ENCODE data around the gene ARHGAP10. TPM values are rescaled to one million over a fixed set of nuclear protein-coding genes. Genes with fewer than 3 reads are reported as not detected.
"Not testable (repeated sequence)": the region's sequence is repeated elsewhere in the genome, so short reads cannot be mapped to it uniquely, and the experiment has no call there.

ARHGAP10 gene
- total RNA-seq, 4 donors from 2014 or later = 131 to 217 (median 206) TPM

DNA sequence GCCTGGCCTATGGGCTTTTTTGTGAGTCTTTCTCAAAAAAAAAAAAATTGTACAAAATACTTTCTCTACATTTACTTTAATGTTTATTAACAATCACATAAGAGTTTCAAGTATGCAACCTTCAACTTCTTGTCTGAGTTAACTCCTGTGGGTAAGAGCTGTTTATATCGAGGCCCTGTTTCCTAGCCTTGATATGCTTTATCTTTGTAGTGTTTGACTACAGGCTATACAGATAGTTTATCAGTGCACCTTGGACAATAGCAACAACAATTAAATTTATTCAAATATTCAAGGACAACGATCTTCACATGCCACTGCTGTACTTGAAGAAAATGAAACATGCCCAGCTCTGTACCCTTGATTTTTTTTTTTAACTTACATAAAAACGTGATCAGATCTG lies 178.4 kb downstream of the ARHGAP10 start:
- H3K27ac ChIP-seq = no peak overlapping the region
- H3K27me3 ChIP-seq = no peaks in the 10 kb centered on the region
- H3K4me3 ChIP-seq = no peak overlapping the region
- no peak for TF ChIP-seq EP300 (IDR thresholded peaks at IDR 0.05)
- no peak for TF ChIP-seq POLR2A (IDR thresholded peaks at IDR 0.05)
- TF ChIP-seq, protein P1, sequence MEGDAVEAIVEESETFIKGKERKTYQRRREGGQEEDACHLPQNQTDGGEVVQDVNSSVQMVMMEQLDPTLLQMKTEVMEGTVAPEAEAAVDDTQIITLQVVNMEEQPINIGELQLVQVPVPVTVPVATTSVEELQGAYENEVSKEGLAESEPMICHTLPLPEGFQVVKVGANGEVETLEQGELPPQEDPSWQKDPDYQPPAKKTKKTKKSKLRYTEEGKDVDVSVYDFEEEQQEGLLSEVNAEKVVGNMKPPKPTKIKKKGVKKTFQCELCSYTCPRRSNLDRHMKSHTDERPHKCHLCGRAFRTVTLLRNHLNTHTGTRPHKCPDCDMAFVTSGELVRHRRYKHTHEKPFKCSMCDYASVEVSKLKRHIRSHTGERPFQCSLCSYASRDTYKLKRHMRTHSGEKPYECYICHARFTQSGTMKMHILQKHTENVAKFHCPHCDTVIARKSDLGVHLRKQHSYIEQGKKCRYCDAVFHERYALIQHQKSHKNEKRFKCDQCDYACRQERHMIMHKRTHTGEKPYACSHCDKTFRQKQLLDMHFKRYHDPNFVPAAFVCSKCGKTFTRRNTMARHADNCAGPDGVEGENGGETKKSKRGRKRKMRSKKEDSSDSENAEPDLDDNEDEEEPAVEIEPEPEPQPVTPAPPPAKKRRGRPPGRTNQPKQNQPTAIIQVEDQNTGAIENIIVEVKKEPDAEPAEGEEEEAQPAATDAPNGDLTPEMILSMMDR (IDR thresholded peaks at IDR 0.05) = no peak
- H3K9me3 ChIP-seq = no peaks in the 10 kb centered on the region
- no peak for DNase-seq (ENCODE audit: low spot score in 2 of 2)
- WGBS, 2 donors = 84 to 89% methylated on average over 3 of the region's 3 CpGs
- H3K36me3 ChIP-seq = peaks cover 0 to 83% (median 0%) of the 10 kb centered on the region in 3 donors
- H3K4me1 ChIP-seq = no peaks in the 10 kb centered on the region

DNA sequence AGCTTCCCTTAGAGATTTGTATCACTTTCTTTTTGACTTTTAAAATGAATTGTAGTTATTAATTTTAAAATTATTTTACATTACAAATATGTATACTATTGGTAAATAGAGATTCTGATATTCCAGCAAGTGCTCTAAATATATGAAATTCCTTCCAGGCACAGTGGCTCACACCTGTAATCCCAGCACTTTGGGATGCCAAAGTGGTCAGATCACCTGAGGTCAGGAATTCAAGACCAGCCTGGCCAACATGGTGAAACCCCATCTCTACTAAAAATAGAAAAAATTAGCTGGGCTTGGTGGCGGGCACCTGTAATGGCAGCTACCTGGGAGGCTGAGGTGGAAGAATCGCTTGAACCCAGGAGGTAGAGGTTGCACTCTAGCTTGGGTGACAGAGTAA lies 180.2 kb downstream of the ARHGAP10 start:
- not testable (repeated sequence) for H3K4me3 ChIP-seq; H3K9me3 ChIP-seq; H3K27ac ChIP-seq; H3K27me3 ChIP-seq; DNase-seq (ENCODE audit: low spot score in 2 of 2); H3K4me1 ChIP-seq
- H3K36me3 ChIP-seq = peaks cover 0 to 88% (median 0%) of the 10 kb centered on the region in 3 donors
- 95 to 100% methylated on average over 2 of the region's 2 CpGs for WGBS, 2 donors

- Histone ChIP-seq H3K4me1 (peaks cover 0 to 10% (median 0%) of the 10 kb centered on the region in 4 donors), H3K4me3 (no peak overlapping the region), H3K36me3 (peaks cover 0 to 81% (median 0%) of the 10 kb centered on the region in 3 donors), H3K9me3 (no peaks in the 10 kb centered on the region), H3K27ac (no peak overlapping the region), H3K27me3 (no peaks in the 10 kb centered on the region)
- WGBS, 2 donors = 91% methylated on average over 2 of the region's 2 CpGs
- no peak for DNase-seq (ENCODE audit: low spot score in 2 of 2)
- TF ChIP-seq, protein P1 (IDR thresholded peaks at IDR 0.05) = no peak
- TF ChIP-seq POLR2A (IDR thresholded peaks at IDR 0.05) = no peak
- no peak for TF ChIP-seq EP300 (IDR thresholded peaks at IDR 0.05)
Observed at GRCh38 chr4:147913137-147913536, 181.2 kb downstream of the ARHGAP10 start.

DNA sequence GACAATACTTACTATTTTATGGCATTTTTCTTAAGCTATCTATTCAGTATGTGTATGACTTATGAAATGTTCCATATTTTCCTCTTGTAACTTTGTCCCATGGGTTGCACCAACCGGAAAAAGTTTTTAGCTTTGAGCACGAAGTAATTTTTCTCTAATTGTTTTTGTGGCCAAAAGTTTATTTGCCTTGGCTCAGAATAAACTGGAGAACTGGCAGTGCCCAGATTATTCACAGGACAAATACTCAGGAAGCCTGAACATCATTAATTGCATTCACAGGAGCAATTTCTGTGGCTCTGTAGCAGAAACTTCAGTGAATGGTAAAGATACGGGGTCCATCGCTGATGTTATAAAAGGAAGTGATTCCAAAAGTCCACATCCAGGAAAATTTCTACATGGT lies 184.5 kb downstream of the ARHGAP10 start:
- Histone ChIP-seq H3K36me3 (peaks cover 0 to 68% (median 0%) of the 10 kb centered on the region in 3 donors), H3K9me3 (no peaks in the 10 kb centered on the region), H3K27me3 (no peaks in the 10 kb centered on the region), H3K27ac (no peak overlapping the region), H3K4me1 (peaks cover 0 to 10% (median 0%) of the 10 kb centered on the region in 4 donors), H3K4me3 (no peak overlapping the region)
- no peak for DNase-seq (ENCODE audit: low spot score in 2 of 2)
- TF ChIP-seq POLR2A (IDR thresholded peaks at IDR 0.05) (no peak), EP300 (IDR thresholded peaks at IDR 0.05) (peak in 1 of 2 donors; percentile 22)
- TF ChIP-seq, protein P1 (IDR thresholded peaks at IDR 0.05) = no peak
- WGBS, 2 donors = 64 to 72% methylated on average over 4 of the region's 4 CpGs

DNA sequence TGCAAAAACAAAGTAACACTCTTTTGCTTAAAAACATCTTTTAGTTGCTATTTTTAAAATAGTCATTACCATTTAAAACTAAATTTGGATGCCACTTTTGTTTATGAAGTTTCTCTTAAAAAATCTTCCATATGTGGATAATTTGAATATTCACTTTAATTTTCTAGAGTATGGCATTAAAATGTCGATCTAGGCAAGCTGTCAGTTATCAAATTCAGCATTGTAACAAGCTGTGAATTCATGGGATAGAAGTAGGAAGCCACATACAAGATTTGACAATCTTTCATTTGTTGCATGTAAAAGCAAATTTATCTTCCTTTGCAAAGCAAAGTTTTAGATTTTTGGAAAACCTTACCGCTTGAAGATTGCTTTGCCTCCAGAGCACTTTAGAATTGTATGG lies 191.5 kb downstream of the ARHGAP10 start:
- peaks cover 0 to 31% (median 0%) of the 10 kb centered on the region in 3 donors for H3K36me3 ChIP-seq
- WGBS, 2 donors = 65 to 81% methylated on average over 2 of the region's 2 CpGs
- TF ChIP-seq EP300 (IDR thresholded peaks at IDR 0.05) (no peak), POLR2A (IDR thresholded peaks at IDR 0.05) (no peak)

DNA sequence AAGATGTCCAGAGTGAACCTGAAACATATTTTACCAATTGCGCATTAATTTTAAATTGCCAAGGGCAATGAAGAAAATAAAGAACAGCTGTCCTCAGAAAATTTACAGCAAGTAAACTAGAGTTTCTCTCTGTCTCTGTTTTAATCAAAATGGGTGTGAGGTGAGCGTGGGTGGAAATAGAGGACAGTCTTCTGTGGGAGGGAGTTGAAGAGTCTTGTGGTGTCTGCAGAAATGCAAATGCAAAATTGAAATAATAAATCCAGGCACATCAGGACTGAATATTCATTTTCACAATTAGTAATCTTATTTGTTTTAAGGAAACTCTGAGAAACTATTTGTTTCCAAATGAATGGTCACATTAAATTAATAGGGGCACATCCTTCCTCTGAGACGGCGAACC lies 192.0 kb downstream of the ARHGAP10 start:
- H3K9me3 ChIP-seq = no peaks in the 10 kb centered on the region
- 91 to 92% methylated on average over 4 of the region's 4 CpGs for WGBS, 2 donors
- DNase-seq (ENCODE audit: low spot score in 2 of 2) = no peak
- no peak overlapping the region for H3K27ac ChIP-seq
- TF ChIP-seq EP300 (IDR thresholded peaks at IDR 0.05) = no peak
- TF ChIP-seq, protein P1 (IDR thresholded peaks at IDR 0.05) = no peak
- no peak for TF ChIP-seq POLR2A (IDR thresholded peaks at IDR 0.05)
- peaks cover 0 to 4% (median 0%) of the 10 kb centered on the region in 4 donors for H3K4me1 ChIP-seq
- no peak overlapping the region for H3K4me3 ChIP-seq
- no peaks in the 10 kb centered on the region for H3K27me3 ChIP-seq
- H3K36me3 ChIP-seq = peaks cover 0 to 31% (median 0%) of the 10 kb centered on the region in 3 donors

More for the DNA sequence above, 191.5 kb downstream of the ARHGAP10 start:
- no peaks in the 10 kb centered on the region for H3K27me3 ChIP-seq
- H3K4me1 ChIP-seq = peaks cover 0 to 4% (median 0%) of the 10 kb centered on the region in 4 donors
- H3K4me3 ChIP-seq = no peak overlapping the region
- no peak for DNase-seq (ENCODE audit: low spot score in 2 of 2)
- H3K9me3 ChIP-seq = no peaks in the 10 kb centered on the region
- no peak overlapping the region for H3K27ac ChIP-seq
